NT2/D1 (cell line): Measurements from ENCODE around the gene ESRP2.

Experiments used
- SUZ12 ChIP-seq: IDR thresholded peaks from 2 replicates; pipeline ENCODE4 v1.6.1; 2011; ENCODE audit not compliant: insufficient read length, insufficient read depth; ENCODE audit errors: extremely low read depth
- YY1 ChIP-seq: IDR thresholded peaks from 2 replicates; pipeline ENCODE4 v1.6.1; 2011; ENCODE audit not compliant: insufficient read length, insufficient read depth
- ZNF274 ChIP-seq: IDR thresholded peaks from 2 replicates; pipeline ENCODE4 v1.6.1; 2011; ENCODE audit warnings: mild to moderate bottlenecking, low read depth, low read length

DNA sequence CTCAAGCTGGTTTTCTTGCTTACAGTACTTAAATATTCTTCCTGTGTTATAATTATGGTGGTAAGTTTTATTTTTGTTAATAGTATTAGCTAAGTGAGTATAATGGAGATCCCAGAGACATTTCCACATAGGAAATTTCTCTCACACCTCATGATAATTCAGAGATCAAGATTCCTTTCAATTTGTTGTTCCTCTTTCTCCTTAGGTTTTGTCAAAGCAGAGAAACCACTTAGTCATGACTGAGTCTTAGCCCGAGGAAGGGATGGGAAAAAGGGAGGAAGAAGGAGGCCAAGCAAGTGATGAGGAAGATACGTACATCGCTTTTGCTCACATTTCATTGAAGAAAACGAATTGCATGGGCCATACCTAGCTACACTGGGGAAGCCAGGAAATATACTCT is 18.4 kb downstream of the ESRP2 start:
- TF ChIP-seq SUZ12 = no peak
- TF ChIP-seq ZNF274 = no peak
- no peak for TF ChIP-seq YY1
